HG03378 (cell line): ENCODE data around the gene VPS13D.
"Not testable (repeated sequence)": the region's sequence is repeated elsewhere in the genome, so short reads cannot be mapped to it uniquely, and the experiment has no call there.

Experiments used
- ATAC-seq: cut with Tn5 transposase; IDR thresholded peaks from one replicate; pipeline ENCODE4 v1.9.1; 2021; ENCODE audit warnings: mild to moderate bottlenecking, moderate library complexity; ENCODE audit not compliant: unreplicated experiment

Gene VPS13D

DNA sequence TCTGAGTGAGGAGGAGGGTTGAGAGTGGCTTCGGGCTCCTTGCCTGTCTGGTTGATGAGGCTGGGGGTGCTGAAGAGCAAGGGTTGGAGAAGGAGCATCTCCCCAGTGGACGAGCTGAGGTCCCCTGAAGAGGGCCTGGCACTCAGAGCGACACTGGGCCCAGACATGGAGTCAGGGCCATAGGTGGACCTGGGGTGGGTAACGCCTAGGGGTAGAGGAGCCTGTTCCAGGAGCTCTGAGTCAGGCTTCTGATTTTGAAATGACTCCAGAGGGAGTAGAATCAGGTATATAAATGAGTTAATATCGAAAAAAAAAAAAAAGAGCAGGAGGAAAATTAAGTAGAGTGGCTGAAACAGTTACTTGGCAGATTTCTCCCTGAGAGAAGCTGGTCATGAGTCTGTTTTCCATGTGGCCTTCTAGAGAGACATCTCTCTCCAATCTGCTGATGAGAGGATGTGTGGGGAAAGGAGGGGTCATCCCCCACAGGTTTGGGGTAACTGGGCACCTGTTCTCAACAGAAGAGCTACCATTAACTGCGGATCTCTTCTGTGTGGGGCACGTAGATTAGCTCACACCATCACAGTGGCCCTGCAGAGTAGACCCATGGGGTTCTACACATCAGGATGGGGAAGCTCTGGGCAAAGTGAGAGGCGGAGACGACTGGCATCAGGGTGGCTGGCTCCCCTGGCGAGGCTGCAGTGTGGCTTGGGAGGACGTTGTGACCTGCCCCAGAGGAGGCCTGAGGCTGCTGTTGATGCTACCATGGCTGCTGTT lies 272.7 kb downstream of the VPS13D start:
- no peak for ATAC-seq

DNA sequence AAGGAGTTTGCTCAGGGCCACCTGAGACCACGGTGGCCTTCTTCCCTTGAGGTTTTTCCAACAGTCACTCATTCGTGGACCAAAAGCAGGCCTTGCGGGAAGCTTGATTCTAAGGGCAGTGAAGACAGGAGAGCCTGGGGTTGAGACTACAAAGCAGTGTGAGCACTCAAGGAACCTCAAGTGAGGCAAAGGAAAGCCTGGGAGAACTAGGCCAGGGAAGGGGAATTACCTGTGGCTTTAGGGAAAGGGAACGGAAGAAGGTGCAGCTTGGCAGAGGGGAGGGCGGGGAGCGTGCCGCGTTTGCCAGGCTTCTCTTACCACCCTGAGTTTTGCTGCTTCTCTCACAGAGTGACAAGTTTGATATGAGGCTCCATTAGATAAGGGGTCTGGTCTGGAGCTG lies 273.9 kb downstream of the VPS13D start:
- no peak for ATAC-seq

DNA sequence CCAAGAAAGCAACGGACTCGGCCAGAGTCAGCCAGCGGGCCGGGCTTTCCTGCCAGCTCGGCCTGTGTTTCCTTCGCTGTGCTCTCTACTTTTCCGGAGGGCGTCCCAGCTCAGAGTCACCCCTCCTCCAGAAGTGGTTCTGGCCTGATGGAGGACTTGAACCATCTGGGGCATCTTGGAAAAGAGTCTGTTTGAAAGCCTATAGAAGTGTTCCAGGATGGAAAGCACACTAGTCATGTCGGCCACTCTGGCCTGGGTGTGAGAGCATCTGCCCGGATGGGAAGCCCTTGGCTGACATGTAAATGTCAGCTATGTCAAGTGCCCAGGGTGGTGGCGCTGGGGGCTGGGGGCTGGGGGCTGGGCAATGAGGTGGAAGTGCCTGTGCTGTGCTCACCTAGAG lies 274.8 kb downstream of the VPS13D start:
- no peak for ATAC-seq

DNA sequence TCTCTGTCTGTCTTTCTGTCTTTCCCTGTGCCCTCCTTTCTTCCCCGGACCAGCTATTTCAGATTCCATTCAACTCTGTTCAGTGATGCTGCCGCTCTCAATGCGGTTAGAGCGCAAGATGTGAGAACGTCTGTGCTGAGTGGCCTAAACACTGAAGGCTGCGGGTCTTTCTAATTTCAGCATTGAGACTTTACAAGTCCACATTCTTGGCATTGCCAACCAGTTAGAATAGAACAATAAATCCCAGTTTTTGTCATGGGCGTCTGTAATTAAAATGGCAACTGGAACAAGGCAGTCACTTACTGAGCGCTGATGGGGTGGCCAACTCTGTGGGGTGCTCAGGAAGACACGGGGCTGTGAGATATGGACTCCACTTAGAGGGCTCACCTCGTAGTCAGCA lies 275.4 kb downstream of the VPS13D start:
- no peak for ATAC-seq

DNA sequence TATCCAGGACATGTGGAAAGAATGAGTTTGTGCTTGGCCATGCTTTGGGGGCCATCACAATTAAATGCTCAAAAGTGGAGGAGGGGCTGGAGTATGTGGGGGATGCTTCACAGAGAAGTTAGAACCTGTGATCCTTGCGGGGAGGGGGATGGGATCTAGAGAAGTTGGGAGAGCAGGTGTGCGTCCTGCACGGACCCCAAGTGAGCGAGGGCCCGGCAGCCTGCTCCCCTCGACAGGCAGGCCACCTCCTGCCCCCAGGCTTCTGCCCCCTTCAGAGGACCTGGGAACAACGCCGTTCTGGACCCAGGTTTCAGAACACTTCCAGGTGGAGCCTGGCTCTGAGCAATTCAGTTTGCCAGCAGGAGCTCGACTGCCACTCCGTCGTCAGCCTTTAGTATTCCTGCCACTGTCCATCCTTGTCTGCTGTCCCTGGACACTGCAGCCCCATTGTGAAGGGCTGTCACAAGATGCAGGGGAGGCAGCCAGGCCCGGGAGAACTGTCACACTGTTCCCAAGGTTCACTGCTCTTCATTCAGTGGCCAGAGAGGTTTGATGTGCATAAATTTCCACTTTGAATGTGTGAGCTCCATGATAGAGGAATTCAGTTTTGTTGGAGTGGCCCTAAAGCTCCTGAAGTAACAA lies 275.9 kb downstream of the VPS13D start:
- ATAC-seq: no peak

DNA sequence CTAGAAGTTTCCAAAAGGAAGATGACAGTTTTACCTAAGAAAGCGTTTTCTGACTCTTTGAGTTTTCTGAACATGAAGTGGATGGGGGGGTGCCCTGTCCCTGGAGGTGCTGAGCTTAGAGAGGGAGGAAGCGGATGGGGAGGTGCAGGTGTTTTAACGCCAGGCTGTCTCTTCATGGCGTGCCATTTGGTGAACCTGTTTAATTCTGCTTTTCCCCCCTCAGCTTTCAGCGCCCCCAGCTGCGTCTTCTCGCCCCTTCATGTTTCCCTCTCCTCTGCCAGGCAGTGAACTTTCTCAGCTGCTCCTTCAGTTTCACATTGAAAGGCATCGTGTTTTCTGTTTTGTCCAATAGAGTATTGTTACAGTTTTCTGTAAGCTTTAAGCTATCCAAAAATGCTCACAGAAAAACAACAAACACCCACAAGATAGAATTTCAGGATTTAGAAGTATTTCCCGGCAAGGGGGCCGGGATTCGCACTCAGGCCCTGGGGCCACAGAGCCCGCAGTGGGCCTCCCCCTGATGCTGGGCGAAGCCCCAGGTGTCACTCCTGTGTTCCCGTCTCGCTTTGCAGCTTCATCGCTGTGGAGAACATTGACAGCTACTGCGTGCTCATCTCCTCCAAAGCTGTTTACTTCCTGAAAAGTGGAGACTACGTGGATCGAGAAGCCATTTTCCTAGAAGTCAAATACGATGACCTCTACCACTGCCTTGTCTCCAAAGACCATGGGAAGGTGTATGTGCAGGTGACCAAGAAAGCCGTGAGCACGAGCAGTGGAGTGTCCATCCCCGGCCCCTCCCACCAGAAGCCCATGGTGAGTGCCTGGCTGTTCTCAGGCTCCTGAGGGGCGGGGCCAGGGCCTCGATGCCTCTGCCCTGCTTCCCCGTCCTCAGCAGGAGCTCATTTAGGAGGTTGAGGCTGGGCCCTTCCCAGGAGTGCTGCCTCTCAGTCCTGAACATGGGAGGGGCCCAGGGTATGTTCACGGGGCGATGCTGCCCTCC lies 276.8 kb downstream of the VPS13D start:
- no peak for ATAC-seq

DNA sequence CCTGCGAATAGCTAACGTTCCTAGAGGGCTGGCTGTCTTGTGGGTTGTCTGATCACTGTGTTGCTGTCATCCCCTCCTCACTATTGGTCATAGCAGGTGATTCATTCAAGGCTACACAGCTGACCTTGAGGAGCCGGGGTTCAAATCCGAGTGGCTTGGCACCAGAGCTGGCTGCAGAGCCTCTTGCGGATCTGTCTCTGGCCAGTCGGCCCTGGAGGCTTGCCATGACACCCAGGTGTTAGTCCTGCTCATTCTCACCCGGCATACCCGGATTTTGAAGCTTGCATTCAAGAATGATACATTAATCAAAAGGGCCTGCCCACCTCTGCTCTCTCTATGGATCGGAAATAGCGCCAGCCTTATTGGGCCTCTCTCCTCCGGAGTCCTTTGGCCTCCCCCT lies 277.8 kb downstream of the VPS13D start:
- no peak for ATAC-seq

DNA sequence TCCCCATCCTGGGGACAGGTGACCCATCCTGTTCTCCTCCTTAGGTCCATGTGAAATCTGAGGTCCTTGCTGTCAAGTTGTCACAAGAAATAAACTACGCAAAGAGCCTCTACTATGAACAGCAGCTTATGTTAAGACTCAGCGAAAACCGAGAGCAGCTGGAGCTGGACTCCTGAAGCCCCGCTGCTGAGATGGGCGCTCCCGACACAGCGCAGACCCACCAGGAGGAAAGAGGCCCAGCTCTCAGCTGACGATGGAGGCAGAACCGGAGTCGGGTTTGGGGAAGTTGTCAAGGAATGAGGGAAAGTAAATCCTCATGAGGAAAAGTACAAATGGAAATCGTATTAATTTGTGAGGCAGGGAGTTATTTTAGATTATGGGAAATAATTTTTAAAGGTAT lies 279.0 kb downstream of the VPS13D start:
- no peak for ATAC-seq

DNA sequence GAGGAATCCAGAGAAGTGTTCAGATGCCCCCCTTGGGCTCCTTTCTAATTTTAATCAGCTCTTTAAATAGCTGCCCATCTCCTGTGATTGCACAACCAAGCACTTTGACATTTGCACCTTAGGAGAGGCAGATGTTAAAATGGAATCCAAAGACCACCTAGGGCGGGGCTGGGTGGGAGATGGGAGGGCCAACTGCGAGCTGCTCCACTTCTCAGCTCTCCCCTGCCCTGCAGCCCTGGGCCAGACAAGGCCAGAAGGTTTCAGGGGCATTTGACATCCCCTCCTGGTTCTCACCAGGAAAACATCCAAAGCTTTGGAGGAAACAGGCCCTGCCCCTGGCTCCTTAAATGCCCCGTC lies 281.3 kb downstream of the VPS13D start:
- no peak for ATAC-seq

DNA sequence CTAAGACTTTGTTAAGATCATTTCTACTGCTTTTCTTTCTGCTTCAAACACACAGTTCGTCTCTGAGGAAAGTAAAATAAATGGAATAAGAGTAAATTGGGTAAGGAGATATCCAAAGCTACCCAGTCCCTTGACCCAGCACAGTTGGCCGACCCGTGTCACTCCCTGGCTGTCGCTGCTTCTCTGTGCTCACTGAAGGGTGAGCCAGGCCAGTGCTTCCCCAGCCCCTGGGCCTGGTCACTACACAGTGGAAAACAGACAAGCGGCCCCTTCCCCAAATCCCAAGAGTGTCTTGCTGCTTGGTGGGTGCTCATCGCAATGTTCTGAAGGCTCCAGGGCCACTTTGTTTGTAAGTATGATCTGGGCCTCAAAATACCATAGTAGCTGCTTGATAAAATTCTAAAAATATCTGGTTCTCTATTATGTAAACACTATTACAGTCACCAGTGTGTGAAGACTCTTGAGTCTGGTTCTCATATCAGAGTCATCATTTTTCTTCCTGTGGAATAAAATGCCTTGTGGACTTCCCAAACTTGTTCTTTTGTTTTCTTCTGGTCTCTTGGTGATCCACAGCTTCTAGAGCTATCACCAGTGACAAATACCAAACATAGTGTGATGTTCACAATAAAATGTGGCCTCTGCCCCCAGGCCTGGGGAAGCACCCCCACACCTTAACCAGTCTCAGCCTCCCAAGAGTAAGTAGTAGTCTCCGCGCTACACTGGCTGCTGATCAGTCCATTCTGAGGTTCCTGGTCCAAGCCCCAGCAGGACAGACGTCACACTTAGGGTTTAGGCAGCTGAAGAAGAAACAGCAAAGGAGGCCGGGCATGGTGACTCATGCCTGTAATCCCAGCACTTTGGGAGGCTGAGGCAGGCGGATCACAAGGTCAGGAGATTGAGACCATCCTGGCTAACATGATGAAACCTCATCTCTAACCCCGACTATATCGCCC lies 282.0 kb downstream of the VPS13D start:
- no peak for ATAC-seq

DNA sequence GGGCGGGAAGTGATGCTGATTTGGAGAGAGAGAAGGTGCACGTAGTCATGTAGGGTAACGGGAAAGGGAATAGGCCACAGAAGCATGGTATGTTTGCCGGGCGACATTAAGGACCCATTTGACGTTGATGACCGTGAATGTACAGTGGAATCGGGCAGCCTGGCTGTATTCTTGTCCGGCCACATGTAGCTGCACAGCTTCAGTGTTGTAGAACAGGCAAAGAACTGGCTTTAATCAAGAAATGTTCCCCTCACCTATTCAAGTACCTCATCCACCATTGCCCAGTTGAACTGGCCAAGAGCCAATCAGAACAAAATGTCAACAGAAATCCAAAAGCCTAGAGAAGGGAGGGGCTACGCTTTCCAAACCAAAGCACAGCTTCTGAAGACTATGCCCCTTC lies 283.4 kb downstream of the VPS13D start:
- no peak for ATAC-seq

DNA sequence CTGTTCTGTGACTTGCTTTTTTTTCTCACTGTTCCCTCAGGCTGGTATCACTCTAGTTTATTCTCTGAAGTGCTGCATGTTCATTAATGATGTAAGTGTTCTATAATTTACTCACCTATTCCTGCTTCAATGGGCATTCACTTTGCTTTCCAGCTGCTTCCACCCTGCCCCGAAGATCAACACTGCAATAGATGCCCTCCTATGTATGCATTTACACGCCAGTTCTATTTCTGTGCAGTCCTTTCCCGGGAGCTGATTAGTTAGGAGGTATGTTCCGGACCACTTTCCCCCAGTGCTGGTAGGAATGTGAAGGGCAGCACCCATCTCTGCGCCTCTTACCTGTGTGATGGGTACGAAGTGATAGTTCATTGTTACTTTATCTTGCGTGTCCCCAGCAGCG lies 284.8 kb downstream of the VPS13D start:
- ATAC-seq: no peak

DNA sequence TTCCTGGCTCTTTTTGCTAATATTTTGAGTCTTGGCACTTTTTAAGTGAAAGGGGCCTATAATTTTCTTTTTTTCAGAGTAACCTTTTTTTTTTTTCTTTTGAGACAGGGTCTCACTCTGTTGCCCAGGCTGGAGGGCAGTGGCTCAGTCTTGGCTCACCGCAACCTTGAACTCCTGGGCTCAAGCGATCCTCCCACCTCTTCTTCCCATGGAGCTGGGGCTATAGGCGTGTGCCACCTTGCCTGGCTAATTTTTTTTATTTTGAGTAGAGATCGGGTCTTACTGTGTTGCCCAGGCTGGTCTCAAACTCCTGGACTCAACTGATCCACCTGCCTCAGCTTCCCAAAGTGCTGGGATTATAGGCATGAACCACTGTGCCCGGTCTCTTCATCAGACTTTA lies 285.4 kb downstream of the VPS13D start:
- no peak for ATAC-seq

DNA sequence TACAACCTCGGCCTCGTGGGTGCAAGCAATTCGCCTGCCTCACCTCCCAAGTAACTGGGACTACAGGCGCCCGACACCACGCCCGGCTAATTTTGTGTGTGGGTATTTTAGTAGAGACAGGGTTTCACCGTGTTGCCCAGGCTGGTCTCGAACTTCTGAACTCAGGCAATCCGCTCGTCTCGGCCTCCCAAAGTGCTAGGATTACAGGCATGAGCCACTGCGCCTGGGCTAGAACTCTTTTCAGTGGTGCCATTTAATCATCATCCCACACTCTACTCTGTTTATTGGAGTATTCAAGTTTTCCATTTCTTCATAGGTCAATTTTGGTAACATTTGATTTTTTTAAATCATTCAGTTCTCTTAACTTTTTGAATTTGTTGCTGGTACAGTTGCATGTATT lies 286.9 kb downstream of the VPS13D start:
- ATAC-seq: no peak

DNA sequence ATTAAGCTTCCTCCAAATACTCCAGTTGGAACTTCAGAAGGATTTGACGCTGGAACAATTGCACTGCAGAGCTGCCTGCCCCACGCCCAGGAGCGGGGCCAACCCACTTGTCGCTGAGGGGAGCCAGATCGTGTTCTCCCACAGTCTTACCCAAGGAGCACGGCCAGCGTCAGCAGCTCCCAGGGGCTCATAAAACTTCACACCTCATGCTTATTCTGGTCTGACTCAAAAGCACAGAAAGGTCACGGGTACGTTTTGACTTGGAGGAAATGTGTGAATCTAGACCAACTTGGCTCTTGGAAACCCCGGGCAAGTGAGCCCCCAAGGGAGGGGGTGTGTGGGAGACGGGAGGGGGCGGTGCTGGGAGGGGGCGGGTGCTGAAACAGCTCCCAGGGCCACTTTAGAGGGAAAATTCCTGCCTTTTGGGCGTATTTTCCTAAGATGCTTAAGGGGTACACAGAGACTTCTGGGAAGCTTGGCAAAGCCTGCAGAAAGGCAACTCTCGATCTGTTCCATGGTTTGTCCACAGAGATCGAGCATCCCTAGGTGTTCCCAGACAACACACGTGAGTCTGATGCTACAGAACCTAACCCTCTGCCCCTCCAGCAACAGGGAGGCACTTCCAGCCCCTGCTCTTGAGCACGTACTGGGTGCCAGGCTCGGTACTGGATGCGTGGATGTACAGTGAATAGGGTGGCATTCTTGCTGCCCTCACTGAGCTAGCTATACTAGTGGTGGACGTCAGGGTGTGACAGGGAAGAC lies 289.3 kb downstream of the VPS13D start:
- no peak for ATAC-seq

DNA sequence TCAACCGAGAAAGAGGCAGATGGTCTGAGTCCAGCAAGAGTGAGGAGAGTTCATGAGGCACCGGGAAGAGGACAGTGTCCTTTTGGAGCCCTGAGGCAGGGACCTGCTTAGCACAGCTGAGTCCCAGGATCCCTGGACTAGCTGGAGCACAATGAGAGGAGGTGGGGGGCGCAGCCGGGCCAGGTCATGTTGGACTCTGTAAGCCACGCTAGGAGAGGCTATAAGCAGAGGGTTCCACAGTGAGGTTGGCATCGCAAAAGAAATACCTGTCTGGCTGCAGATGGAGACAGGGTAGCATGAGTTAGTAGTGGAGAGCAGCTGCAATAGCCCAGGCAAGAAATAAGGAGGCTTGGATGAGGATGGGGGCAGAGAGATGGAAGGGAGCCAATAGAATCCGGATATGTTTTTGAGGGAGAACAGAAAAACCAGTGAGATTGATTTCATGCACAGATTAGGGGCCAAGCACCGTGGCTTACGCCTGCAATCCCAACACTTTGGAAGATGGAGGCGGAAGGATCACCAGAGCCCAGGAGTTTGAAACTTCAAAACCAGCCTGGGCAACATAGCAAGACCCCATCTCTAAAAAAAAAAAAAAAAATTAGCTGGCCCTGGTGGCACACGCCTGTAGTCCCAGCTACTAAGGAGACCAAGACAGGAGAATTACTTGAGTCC lies 290.0 kb downstream of the VPS13D start:
- ATAC-seq: no peak

DNA sequence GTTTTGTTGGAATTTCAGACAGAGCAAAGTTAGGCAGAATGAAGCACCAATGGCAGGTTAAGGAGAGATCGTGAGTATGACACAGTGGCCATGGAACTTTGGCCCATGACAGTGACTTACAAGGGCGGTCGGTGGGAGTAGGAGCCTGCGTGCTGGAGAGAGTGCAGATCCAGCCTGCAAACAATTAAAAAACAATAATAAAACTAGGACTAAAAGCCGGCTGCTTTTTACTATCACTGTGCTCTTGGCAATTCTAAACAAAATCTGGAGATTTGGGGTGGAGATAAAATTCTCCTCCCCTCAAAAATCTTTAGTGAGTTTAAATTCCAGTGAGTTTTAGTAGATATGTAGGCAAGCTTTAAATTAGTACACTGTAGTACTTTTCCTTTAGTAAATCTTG lies 291.3 kb downstream of the VPS13D start:
- ATAC-seq: no peak

DNA sequence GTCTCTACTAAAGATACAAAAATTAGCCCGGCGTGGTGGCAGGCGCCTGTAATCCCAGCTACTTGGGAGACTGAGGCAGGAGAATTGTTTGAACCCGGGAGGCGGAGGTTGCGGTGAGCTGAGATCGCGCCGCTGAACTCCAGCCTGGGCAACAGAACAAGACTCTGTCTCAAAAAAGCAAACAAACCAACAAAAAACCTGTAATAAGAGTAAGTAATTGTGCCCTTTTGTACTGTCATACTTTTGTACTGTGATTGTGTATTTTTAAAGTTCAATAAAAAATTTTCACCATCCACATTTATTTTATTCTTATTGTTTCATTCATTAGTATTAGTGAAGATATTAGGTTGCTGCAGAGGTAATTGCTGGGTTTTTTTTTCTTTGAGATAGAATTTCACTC lies 292.9 kb downstream of the VPS13D start:
- not testable (repeated sequence) for ATAC-seq

DNA sequence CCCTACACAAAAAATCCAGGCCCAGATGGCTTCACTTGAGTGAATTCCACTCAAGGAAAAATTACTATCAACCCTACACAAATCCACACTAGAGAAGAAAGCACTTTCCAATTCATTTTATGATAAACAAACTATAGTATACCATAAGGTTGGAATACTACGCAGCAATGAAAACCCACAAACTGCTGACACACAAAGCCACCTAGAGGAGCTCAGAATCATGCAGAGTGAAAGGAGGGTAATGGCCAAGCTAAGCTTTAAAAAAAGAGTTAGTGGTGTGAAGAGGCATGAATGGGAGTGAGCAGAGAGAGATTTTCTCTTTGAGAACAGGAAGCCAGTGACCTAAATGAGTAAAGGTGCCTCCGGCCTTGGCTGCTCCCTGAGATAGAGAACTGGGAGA lies 294.4 kb downstream of the VPS13D start:
- no peak for ATAC-seq
